Neural cell (in vitro differentiated cells): ENCODE data around the gene CSGALNACT2. TPM values are rescaled to one million over a fixed set of nuclear protein-coding genes. Genes with fewer than 3 reads are reported as not detected.

Experiments
- H2AFZ ChIP-seq: fragments of 200-600, 300-800 bp; sonication (generic), shearing (Covaris generic); 2 replicates; pipeline ENCODE4 v1.6.0; 2014; ENCODE audit warnings: low read depth, mild to moderate bottlenecking, antibody characterized with exemption, low read length, moderate library complexity
- H3F3A ChIP-seq: fragments of 200-600 bp; shearing (Covaris generic); 2 replicates; pipeline ENCODE4 v1.6.1; 2016; ENCODE audit warnings: mild to moderate bottlenecking, moderate library complexity, mixed read lengths, antibody characterized with exemption, low read length; ENCODE audit not compliant: insufficient read depth, poor library complexity, severe bottlenecking
- H3K27ac ChIP-seq: fragments of 200-600, 300-800 bp; sonication (generic), shearing (Covaris generic); 2 replicates; pipeline ENCODE4 v1.5.1; 2014; ENCODE audit warnings: mild to moderate bottlenecking, low read length, moderate library complexity
- H3K27me3 ChIP-seq: fragments of 300-800, 200-600 bp; sonication (generic), shearing (Covaris generic); 2 replicates; pipeline ENCODE4 v1.6.0; 2014; ENCODE audit warnings: mild to moderate bottlenecking, low read depth, low read length, moderate library complexity; ENCODE audit not compliant: insufficient read depth
- H3K36me3 ChIP-seq: fragments of 300-800, 200-600 bp; sonication (generic), shearing (Covaris generic); 2 replicates; pipeline ENCODE4 v1.5.1; 2014; ENCODE audit warnings: mild to moderate bottlenecking, antibody characterized with exemption, low read length, moderate library complexity; ENCODE audit not compliant: insufficient read depth
- H3K4me2 ChIP-seq: fragments of 300-800, 200-600 bp; sonication (generic), shearing (Covaris generic); 2 replicates; pipeline ENCODE4 v1.6.0; 2014; ENCODE audit warnings: mild to moderate bottlenecking, low read length
- H3K4me3 ChIP-seq: fragments of 300-800, 200-600 bp; sonication (generic), shearing (Covaris generic); 2 replicates; pipeline ENCODE4 v1.5.1; 2014; ENCODE audit warnings: mild to moderate bottlenecking, low read length, moderate library complexity
- H3K79me2 ChIP-seq: fragments of 200-600 bp; shearing (Covaris generic); replicated peaks from 2 replicates; pipeline ENCODE4 v1.6.0; 2014; ENCODE audit warnings: mild to moderate bottlenecking, low read length, moderate library complexity; ENCODE audit not compliant: insufficient read depth
- H3K9ac ChIP-seq: fragments of 300-800, 200-600 bp; sonication (generic), shearing (Covaris generic); 2 replicates; pipeline ENCODE4 v1.6.1; 2016; ENCODE audit warnings: mild to moderate bottlenecking, low read length, mixed read lengths
- H3K9me2 ChIP-seq: fragments of 200-600 bp; shearing (Covaris generic); 2 replicates; pipeline ENCODE4 v1.6.1; 2016; ENCODE audit warnings: mild to moderate bottlenecking, low read length, mixed read lengths; ENCODE audit not compliant: insufficient read depth
- H3K9me3 ChIP-seq: fragments of 200-600, 300-800 bp; sonication (generic), shearing (Covaris generic); 2 replicates; pipeline ENCODE4 v1.6.1; 2016; ENCODE audit warnings: mild to moderate bottlenecking, mixed run types, low read length, moderate library complexity, mixed read lengths
- H4K20me1 ChIP-seq: fragments of 200-600 bp; shearing (Covaris generic); 2 replicates; pipeline ENCODE4 v1.6.1; 2016; ENCODE audit warnings: mild to moderate bottlenecking, mixed run types; ENCODE audit not compliant: insufficient read depth
- EP300 ChIP-seq: fragments of 450-650 bp; conservative IDR thresholded peaks from 2 replicates; pipeline ENCODE4 v1.6.1; 2014; ENCODE audit warnings: antibody characterized with exemption, mild to moderate bottlenecking, moderate library complexity; ENCODE audit not compliant: poor library complexity, severe bottlenecking
- EZH2 ChIP-seq: fragments of 200-600, 300-800 bp; shearing (Covaris generic), sonication (generic); IDR thresholded peaks from 2 replicates; pipeline ENCODE4 v1.6.1; 2014; ENCODE audit warnings: antibody characterized with exemption, low read length, borderline replicate concordance, mild to moderate bottlenecking; ENCODE audit not compliant: insufficient read depth, poor library complexity, severe bottlenecking
- MXI1 ChIP-seq: fragments of 450-650 bp; conservative IDR thresholded peaks from 2 replicates; pipeline ENCODE4 v1.6.1; 2014; ENCODE audit warnings: antibody characterized with exemption, mild to moderate bottlenecking; ENCODE audit not compliant: poor library complexity, severe bottlenecking
- POLR2AphosphoS5 ChIP-seq: IDR thresholded peaks from 2 replicates; pipeline ENCODE4 v1.6.1; 2012
- RAD21 ChIP-seq: fragments of 450-650 bp; conservative IDR thresholded peaks from 2 replicates; pipeline ENCODE4 v1.6.1; 2014; ENCODE audit warnings: antibody characterized with exemption, mild to moderate bottlenecking, moderate library complexity
- SMC3 ChIP-seq: fragments of 450-650 bp; conservative IDR thresholded peaks from 2 replicates; pipeline ENCODE4 v1.6.1; 2014; ENCODE audit warnings: antibody characterized with exemption, mild to moderate bottlenecking, moderate library complexity; ENCODE audit not compliant: poor library complexity
- TAF1 ChIP-seq: IDR thresholded peaks from 2 replicates; pipeline ENCODE4 v1.6.1; 2012; ENCODE audit warnings: low read depth
- polyA plus RNA-seq: library from polyadenylated mRNA; depleted of rRNA; stranded (reverse); fragments of >200 nt; gene quantifications from 2 replicates; pipeline ENCODE4 v1.2.3, GENCODE V29; 2014
- TF ChIP-seq, protein P1 (sequence below): fragments of 450-650 bp; IDR thresholded peaks from 2 replicates; pipeline ENCODE4 v1.5.1; 2014; ENCODE audit warnings: antibody characterized with exemption, mild to moderate bottlenecking, moderate library complexity; ENCODE audit not compliant: poor library complexity, severe bottlenecking
- TF ChIP-seq, protein P2 (sequence below): IDR thresholded peaks from 2 replicates; pipeline ENCODE4 v1.6.1; 2012; ENCODE audit warnings: borderline replicate concordance

Gene CSGALNACT2
- polyA plus RNA-seq, 1 donor from 2014 or later, result 20.7 TPM

DNA sequence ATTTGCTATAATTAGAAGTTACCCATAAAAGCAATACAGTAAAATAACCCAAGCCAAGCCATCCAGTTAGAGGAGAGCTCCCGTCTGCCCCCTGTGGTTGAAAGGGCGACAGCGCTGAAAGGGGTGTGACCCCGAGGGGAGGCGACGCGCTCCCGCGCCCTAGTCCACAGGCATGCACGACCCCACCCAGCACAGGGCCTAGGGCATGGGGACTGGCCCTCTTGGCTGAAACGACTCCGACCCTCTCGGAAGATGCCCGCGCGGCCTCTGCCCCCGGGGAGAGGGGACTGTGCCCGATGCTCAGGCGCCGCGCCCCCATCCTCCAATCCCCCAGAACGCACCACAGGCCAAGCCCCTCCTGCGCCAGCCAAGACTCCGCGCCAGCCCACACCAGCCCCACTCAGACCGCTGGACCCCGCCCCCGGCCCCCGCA, 64.0 kb downstream of the CSGALNACT2 start:
- Histone ChIP-seq H3K4me2 (no peak overlapping the region), H4K20me1 (no peaks in the 10 kb centered on the region), H3K4me3 (no peak overlapping the region), H3K79me2 (no peaks in the 10 kb centered on the region), H2AFZ (no peak overlapping the region), H3K36me3 (no peaks in the 10 kb centered on the region), H3K9me2 (no peaks in the 10 kb centered on the region), H3K9ac (no peak overlapping the region), H3K9me3 (no peaks in the 10 kb centered on the region), H3K27me3 (no peaks in the 10 kb centered on the region), H3F3A (no peaks in the 10 kb centered on the region), H3K27ac (no peak overlapping the region)
- TF ChIP-seq EZH2 (no peak), POLR2AphosphoS5 (no peak)
- TF ChIP-seq, protein P1, sequence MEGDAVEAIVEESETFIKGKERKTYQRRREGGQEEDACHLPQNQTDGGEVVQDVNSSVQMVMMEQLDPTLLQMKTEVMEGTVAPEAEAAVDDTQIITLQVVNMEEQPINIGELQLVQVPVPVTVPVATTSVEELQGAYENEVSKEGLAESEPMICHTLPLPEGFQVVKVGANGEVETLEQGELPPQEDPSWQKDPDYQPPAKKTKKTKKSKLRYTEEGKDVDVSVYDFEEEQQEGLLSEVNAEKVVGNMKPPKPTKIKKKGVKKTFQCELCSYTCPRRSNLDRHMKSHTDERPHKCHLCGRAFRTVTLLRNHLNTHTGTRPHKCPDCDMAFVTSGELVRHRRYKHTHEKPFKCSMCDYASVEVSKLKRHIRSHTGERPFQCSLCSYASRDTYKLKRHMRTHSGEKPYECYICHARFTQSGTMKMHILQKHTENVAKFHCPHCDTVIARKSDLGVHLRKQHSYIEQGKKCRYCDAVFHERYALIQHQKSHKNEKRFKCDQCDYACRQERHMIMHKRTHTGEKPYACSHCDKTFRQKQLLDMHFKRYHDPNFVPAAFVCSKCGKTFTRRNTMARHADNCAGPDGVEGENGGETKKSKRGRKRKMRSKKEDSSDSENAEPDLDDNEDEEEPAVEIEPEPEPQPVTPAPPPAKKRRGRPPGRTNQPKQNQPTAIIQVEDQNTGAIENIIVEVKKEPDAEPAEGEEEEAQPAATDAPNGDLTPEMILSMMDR, result peak; percentile 26

DNA sequence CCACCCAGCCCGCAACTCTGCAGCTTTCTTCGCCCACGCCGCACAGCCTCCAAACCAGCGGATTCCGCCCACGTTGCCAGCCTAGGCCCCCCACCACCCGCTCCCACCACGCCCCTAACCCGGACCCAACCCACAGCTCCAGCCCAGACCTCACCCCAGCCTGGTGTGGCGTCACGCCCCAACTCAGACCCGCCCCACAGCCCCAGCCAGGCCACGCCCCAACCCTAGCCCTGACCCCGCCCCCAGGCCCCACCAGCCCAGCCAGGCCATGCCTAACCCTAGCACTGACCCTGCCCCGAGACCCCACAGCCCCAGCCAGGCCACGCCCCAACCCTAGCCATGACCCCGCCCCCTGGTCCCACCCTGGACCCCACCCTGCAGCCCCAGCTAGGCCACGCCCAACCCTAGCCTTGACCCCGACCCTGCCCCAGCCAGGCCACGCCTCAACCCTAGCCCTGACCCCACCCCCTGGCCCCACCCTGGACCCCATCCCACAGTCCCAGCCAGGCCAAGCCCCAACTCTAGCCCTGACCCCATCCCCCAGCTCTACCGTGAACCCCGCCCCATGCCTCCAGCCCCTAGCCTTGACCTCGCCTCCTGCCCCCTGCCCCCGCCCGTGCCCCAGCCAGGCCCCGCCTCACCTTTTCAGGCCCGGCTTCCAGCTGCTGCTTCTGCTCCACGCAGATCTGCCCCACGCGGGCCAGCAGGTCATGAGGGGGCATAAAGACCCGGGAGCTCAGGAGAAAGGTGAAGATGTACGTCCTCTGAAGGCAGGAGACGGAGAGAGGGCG, 64.6 kb downstream of the CSGALNACT2 start:
- TF ChIP-seq, protein P1, result no peak
- TF ChIP-seq POLR2AphosphoS5 (no peak), EZH2 (no peak), EP300 (no peak), TAF1 (no peak), SMC3 (no peak), MXI1 (no peak), RAD21 (no peak)
- TF ChIP-seq, protein P2, sequence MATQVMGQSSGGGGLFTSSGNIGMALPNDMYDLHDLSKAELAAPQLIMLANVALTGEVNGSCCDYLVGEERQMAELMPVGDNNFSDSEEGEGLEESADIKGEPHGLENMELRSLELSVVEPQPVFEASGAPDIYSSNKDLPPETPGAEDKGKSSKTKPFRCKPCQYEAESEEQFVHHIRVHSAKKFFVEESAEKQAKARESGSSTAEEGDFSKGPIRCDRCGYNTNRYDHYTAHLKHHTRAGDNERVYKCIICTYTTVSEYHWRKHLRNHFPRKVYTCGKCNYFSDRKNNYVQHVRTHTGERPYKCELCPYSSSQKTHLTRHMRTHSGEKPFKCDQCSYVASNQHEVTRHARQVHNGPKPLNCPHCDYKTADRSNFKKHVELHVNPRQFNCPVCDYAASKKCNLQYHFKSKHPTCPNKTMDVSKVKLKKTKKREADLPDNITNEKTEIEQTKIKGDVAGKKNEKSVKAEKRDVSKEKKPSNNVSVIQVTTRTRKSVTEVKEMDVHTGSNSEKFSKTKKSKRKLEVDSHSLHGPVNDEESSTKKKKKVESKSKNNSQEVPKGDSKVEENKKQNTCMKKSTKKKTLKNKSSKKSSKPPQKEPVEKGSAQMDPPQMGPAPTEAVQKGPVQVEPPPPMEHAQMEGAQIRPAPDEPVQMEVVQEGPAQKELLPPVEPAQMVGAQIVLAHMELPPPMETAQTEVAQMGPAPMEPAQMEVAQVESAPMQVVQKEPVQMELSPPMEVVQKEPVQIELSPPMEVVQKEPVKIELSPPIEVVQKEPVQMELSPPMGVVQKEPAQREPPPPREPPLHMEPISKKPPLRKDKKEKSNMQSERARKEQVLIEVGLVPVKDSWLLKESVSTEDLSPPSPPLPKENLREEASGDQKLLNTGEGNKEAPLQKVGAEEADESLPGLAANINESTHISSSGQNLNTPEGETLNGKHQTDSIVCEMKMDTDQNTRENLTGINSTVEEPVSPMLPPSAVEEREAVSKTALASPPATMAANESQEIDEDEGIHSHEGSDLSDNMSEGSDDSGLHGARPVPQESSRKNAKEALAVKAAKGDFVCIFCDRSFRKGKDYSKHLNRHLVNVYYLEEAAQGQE, result no peak
- Histone ChIP-seq H3K27me3 (no peaks in the 10 kb centered on the region), H2AFZ (no peak overlapping the region), H3K9ac (no peak overlapping the region), H3K4me3 (no peak overlapping the region), H3K9me3 (no peaks in the 10 kb centered on the region), H3K36me3 (no peaks in the 10 kb centered on the region), H3F3A (no peaks in the 10 kb centered on the region), H3K4me2 (no peak overlapping the region), H3K79me2 (no peaks in the 10 kb centered on the region), H3K9me2 (no peaks in the 10 kb centered on the region), H4K20me1 (no peaks in the 10 kb centered on the region), H3K27ac (no peak overlapping the region)
